ENCODE results near the gene GLG1.
"Not testable (repeated sequence)": the region's sequence is repeated elsewhere in the genome, so short reads cannot be mapped to it uniquely, and the experiment has no call there.

Gene GLG1

GRCh38 chr16:74398212-74398895 lies 208.6 kb downstream of the GLG1 start:
- not testable (repeated sequence) for DNase-seq
